HepG2 (cell line): Measurements from ENCODE around the gene CNBD2. TPM values are rescaled to one million over a fixed set of nuclear protein-coding genes. Genes with fewer than 3 reads are reported as not detected.
A peak's percentile ranks its signal among the peaks of the same experiment; 100 is the strongest.

Source experiments
- CREB3 ChIP-seq: sonication (generic); formaldehyde crosslinking; IDR thresholded peaks from 2 replicates; pipeline ENCODE4 v1.5.0; 2020; ENCODE audit warnings: missing genetic modification reagents
- FUBP1 ChIP-seq: sonication (generic); formaldehyde crosslinking; IDR thresholded peaks from 2 replicates; pipeline ENCODE4 v1.5.1; 2020; ENCODE audit warnings: missing genetic modification reagents, mild to moderate bottlenecking, borderline replicate concordance
- SOX13 ChIP-seq, 3 experiments: fragments of 450-650 bp in 1 of 3; sonication (generic) in 1 of 3; formaldehyde crosslinking in 1 of 3; IDR thresholded peaks in 2 of 3; conservative IDR thresholded peaks in 1 of 3; 2 replicates each; pipeline versions ENCODE4 v1.5.0 to v1.6.1; 2016 to 2020; ENCODE audit warnings: antibody characterized with exemption in 1 of 3, mild to moderate bottlenecking in 1 of 3, missing compliant biosample characterization in 1 of 3, missing genetic modification reagents in 1 of 3, moderate library complexity in 1 of 3
- SP1 ChIP-seq, 2 experiments: fragments of 450-650 bp in 1 of 2; sonication (generic) in 1 of 2; formaldehyde crosslinking in 1 of 2; IDR thresholded peaks; 2 replicates each; pipeline versions ENCODE4 v1.4.0 to v1.6.1; 2016 to 2020; ENCODE audit warnings: missing genetic modification reagents in 1 of 2
- STAG1 ChIP-seq: sonication (generic); formaldehyde crosslinking; IDR thresholded peaks from 2 replicates; pipeline ENCODE4 v1.4.0; 2020; ENCODE audit warnings: missing genetic modification reagents
- TARDBP ChIP-seq: sonication (generic); formaldehyde crosslinking; IDR thresholded peaks from 2 replicates; pipeline ENCODE4 v1.8.0; 2022; ENCODE audit warnings: mild to moderate bottlenecking, missing genetic modification reagents
- ZBTB34 ChIP-seq: sonication (generic); formaldehyde crosslinking; IDR thresholded peaks from 2 replicates; pipeline ENCODE4 v1.8.0; 2022; ENCODE audit warnings: mild to moderate bottlenecking, missing genetic modification reagents
- ZFX ChIP-seq: sonication (generic); formaldehyde crosslinking; IDR thresholded peaks from 2 replicates; pipeline ENCODE4 v1.4.0; 2020; ENCODE audit warnings: mild to moderate bottlenecking, low read depth, missing genetic modification reagents, moderate library complexity
- ZNF550 ChIP-seq: sonication (generic); formaldehyde crosslinking; IDR thresholded peaks from 2 replicates; pipeline ENCODE4 v1.4.0; 2020; ENCODE audit warnings: mild to moderate bottlenecking, missing genetic modification reagents, borderline replicate concordance
- polyA plus RNA-seq, 8 experiments: library from polyadenylated mRNA; depleted of rRNA in 3 of 8; stranded (reverse) in 7 of 8; unstranded in 1 of 8; fragments of >200 nt; fragmentation: Illumina TruSeq in 4 of 8; extraction: Trizol in 4 of 8; gene quantifications; 2 replicates each; pipeline versions ENCODE4 v1.2.1 to v1.2.3, GENCODE V29; 2011 to 2016; ENCODE audit warnings: low read depth in 4 of 8, missing spikeins in 1 of 8, mixed read lengths in 1 of 8; ENCODE audit not compliant: insufficient read depth in 1 of 8
- total RNA-seq, 5 experiments: library from RNA; depleted of rRNA; stranded (reverse); fragments of >200 nt; fragmentation: Illumina TruSeq; extraction: Trizol; gene quantifications; 2 replicates each; pipeline ENCODE4 v1.2.3, GENCODE V29; 2016; ENCODE audit warnings: low read depth in 1 of 5
- TF ChIP-seq, protein P1 (sequence below): sonication (generic); formaldehyde crosslinking; IDR thresholded peaks from 2 replicates; pipeline ENCODE4 v1.4.0; 2020; ENCODE audit warnings: mild to moderate bottlenecking, missing genetic modification reagents
- TF ChIP-seq, protein P2 (sequence below): IDR thresholded peaks from 2 replicates; pipeline ENCODE4 v1.4.0; 2020; ENCODE audit warnings: mild to moderate bottlenecking, missing genetic modification reagents
- TF ChIP-seq, protein P3 (sequence below): sonication (generic); formaldehyde crosslinking; IDR thresholded peaks from 2 replicates; pipeline ENCODE4 v1.4.0; 2020; ENCODE audit warnings: mild to moderate bottlenecking, missing genetic modification reagents

CNBD2 gene
- total and polyA plus RNA-seq, 2 of the 13 experiments (the other 11 are each of a cell fraction or from before 2014, with no cell fraction given), result 12.4 to 22.8 TPM

- TF ChIP-seq, protein P1, sequence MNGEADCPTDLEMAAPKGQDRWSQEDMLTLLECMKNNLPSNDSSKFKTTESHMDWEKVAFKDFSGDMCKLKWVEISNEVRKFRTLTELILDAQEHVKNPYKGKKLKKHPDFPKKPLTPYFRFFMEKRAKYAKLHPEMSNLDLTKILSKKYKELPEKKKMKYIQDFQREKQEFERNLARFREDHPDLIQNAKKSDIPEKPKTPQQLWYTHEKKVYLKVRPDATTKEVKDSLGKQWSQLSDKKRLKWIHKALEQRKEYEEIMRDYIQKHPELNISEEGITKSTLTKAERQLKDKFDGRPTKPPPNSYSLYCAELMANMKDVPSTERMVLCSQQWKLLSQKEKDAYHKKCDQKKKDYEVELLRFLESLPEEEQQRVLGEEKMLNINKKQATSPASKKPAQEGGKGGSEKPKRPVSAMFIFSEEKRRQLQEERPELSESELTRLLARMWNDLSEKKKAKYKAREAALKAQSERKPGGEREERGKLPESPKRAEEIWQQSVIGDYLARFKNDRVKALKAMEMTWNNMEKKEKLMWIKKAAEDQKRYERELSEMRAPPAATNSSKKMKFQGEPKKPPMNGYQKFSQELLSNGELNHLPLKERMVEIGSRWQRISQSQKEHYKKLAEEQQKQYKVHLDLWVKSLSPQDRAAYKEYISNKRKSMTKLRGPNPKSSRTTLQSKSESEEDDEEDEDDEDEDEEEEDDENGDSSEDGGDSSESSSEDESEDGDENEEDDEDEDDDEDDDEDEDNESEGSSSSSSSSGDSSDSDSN (CRISPR knock-in tag), result peak; percentile 92
- TF ChIP-seq ZFX (CRISPR knock-in tag) (peak; percentile 83), CREB3 (no peak), SOX13 (IDR thresholded peaks at IDR 0.05) (no peak), SOX13 (CRISPR knock-in tag; conservative IDR thresholded peaks at IDR 0.05 in 1 of 2, IDR thresholded peaks at IDR 0.05 in 1 of 2) (0 out of 4 replicates have a peak, but pooled peaks of 1 of the 2 experiments have one; percentile 1), TARDBP (peak; percentile 87), STAG1 (0 out of 2 replicates have a peak, but pooled peaks have one; percentile 18), FUBP1 (peak; percentile 92; the same call in 1 of the 2 replicates), ZBTB34 (CRISPR knock-in tag) (peak; percentile 83; the same call in 1 of the 2 replicates), SP1 (IDR thresholded peaks at IDR 0.05) (no peak), SP1 (CRISPR knock-in tag; IDR thresholded peaks at IDR 0.05) (peak; percentile 70), ZNF550 (CRISPR knock-in tag) (peak; percentile 81; the same call in 1 of the 2 replicates)
- TF ChIP-seq, protein P2, sequence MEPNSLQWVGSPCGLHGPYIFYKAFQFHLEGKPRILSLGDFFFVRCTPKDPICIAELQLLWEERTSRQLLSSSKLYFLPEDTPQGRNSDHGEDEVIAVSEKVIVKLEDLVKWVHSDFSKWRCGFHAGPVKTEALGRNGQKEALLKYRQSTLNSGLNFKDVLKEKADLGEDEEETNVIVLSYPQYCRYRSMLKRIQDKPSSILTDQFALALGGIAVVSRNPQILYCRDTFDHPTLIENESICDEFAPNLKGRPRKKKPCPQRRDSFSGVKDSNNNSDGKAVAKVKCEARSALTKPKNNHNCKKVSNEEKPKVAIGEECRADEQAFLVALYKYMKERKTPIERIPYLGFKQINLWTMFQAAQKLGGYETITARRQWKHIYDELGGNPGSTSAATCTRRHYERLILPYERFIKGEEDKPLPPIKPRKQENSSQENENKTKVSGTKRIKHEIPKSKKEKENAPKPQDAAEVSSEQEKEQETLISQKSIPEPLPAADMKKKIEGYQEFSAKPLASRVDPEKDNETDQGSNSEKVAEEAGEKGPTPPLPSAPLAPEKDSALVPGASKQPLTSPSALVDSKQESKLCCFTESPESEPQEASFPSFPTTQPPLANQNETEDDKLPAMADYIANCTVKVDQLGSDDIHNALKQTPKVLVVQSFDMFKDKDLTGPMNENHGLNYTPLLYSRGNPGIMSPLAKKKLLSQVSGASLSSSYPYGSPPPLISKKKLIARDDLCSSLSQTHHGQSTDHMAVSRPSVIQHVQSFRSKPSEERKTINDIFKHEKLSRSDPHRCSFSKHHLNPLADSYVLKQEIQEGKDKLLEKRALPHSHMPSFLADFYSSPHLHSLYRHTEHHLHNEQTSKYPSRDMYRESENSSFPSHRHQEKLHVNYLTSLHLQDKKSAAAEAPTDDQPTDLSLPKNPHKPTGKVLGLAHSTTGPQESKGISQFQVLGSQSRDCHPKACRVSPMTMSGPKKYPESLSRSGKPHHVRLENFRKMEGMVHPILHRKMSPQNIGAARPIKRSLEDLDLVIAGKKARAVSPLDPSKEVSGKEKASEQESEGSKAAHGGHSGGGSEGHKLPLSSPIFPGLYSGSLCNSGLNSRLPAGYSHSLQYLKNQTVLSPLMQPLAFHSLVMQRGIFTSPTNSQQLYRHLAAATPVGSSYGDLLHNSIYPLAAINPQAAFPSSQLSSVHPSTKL, result no peak; the same call in 1 of the 2 replicates
- TF ChIP-seq, protein P3, sequence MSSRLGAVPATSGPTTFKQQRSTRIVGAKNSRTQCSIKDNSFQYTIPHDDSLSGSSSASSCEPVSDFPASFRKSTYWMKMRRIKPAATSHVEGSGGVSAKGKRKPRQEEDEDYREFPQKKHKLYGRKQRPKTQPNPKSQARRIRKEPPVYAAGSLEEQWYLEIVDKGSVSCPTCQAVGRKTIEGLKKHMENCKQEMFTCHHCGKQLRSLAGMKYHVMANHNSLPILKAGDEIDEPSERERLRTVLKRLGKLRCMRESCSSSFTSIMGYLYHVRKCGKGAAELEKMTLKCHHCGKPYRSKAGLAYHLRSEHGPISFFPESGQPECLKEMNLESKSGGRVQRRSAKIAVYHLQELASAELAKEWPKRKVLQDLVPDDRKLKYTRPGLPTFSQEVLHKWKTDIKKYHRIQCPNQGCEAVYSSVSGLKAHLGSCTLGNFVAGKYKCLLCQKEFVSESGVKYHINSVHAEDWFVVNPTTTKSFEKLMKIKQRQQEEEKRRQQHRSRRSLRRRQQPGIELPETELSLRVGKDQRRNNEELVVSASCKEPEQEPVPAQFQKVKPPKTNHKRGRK (CRISPR knock-in tag), result peak; percentile 78; the same call in 1 of the 2 replicates
Observed at GRCh38 chr20:36064658-36065426, 96.5 kb downstream of the CNBD2 start (continued).
